ENCODE data around the gene BEND6.
A peak's percentile ranks its signal among the peaks of the same experiment; 100 is the strongest.

The BEND6 gene

GRCh38 chr6:56954403-56955170 is at the start of gene BEND6:
Gene BEND6, plus strand, starts transcription at chr6:56955107. Its CDS starts 26,704 bp downstream, at chr6:56981811.
- peak; percentile 66 for DNase-seq

- no peak for DNase-seq
Observed at GRCh38 chr6:56905378-56905777, 49.5 kb upstream of the BEND6 start.

- DNase-seq, result no peak
Observed at GRCh38 chr6:56906752-56907151, 48.2 kb upstream of the BEND6 start.

- DNase-seq, result no peak
Observed at GRCh38 chr6:56909115-56909907, 45.6 kb upstream of the BEND6 start.

GRCh38 chr6:56911847-56912246 is 43.1 kb upstream of the BEND6 start:
- DNase-seq, result no peak

- DNase-seq, result no peak
Observed at GRCh38 chr6:56913285-56914074, 41.4 kb upstream of the BEND6 start.

GRCh38 chr6:56914798-56915658 is 39.9 kb upstream of the BEND6 start:
- peak; percentile 76 for DNase-seq

GRCh38 chr6:56915832-56916231 is 39.1 kb upstream of the BEND6 start:
- no peak for DNase-seq

GRCh38 chr6:56916849-56917551 is 37.9 kb upstream of the BEND6 start:
- no peak for DNase-seq

GRCh38 chr6:56922645-56923044 is 32.3 kb upstream of the BEND6 start:
- DNase-seq, result no peak

GRCh38 chr6:56923565-56923964 is 31.3 kb upstream of the BEND6 start:
- no peak for DNase-seq

- peak; percentile 23 for DNase-seq
Observed at GRCh38 chr6:56927538-56928453, 27.1 kb upstream of the BEND6 start.

- DNase-seq, result no peak
Observed at GRCh38 chr6:56930846-56931245, 24.1 kb upstream of the BEND6 start.

GRCh38 chr6:56932910-56933477 is 21.9 kb upstream of the BEND6 start:
- DNase-seq, result peak; percentile 88

- peak; percentile 61 for DNase-seq
Observed at GRCh38 chr6:56933650-56934049, 21.3 kb upstream of the BEND6 start.

GRCh38 chr6:56934876-56935275 is 20.0 kb upstream of the BEND6 start:
- DNase-seq, result no peak

GRCh38 chr6:56936466-56936865 is 18.4 kb upstream of the BEND6 start:
- DNase-seq, result peak; percentile 33

GRCh38 chr6:56938649-56939191 is 16.2 kb upstream of the BEND6 start:
- DNase-seq, result no peak

- DNase-seq, result no peak
Observed at GRCh38 chr6:56940463-56940862, 14.4 kb upstream of the BEND6 start.

GRCh38 chr6:56940977-56941376 is 13.9 kb upstream of the BEND6 start:
- DNase-seq, result no peak

Measured in GF-D8 (cell line).